Measurements from ENCODE around the gene HSPG2. TPM values are rescaled to one million over a fixed set of nuclear protein-coding genes. Genes with fewer than 3 reads are reported as not detected.

The HSPG2 gene
- polyA plus RNA-seq, 3 donors, result 173 to 209 (median 188) TPM

GRCh38 chr1:21865943-21866706 lies 71.0 kb downstream of the HSPG2 start:
- peak; percentile 42 for DNase-seq

GRCh38 chr1:21865609-21865942 lies 71.5 kb downstream of the HSPG2 start:
- DNase-seq, result no peak

DNA sequence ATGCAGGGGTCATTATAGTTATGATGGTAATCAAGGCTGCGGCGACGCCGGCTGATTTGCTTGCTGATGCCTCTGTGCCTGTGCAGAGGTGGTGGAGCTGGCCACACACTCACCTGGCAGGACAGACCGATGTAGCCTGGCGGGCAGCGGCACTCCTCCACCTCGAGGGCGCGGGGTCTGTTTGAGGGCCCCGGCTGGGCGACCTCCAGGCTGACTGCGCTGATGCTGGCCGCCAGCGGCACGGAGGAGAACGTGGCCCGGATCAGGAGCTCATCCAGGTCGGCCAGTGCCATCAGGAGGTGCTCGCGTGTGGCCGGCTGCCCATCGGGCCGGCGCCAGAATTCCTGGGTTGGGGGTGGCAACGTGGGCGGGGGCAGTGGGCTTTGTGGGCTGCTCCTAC lies 72.4 kb downstream of the HSPG2 start:
- DNase-seq, result no peak

DNA sequence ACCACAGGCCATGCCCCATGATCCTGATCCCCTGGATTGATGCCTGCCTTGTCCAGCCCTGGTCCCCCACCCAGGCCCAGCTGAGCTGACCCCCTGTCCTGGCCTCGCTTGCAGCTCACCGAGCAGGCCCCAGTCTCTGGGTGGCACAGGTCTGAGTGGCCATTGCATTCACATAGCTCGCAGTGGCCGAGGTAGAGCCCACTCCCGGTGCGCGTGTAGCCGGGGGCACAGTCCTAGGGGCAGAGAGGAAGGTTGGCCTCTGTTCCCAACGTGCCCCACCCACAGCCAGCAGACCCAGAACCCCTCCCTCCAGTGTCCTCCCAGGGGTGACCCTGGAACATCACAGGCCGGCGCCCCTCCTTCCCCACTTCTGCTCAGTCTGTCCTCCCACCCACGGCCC lies 73.1 kb downstream of the HSPG2 start:
- no peak for DNase-seq

DNA sequence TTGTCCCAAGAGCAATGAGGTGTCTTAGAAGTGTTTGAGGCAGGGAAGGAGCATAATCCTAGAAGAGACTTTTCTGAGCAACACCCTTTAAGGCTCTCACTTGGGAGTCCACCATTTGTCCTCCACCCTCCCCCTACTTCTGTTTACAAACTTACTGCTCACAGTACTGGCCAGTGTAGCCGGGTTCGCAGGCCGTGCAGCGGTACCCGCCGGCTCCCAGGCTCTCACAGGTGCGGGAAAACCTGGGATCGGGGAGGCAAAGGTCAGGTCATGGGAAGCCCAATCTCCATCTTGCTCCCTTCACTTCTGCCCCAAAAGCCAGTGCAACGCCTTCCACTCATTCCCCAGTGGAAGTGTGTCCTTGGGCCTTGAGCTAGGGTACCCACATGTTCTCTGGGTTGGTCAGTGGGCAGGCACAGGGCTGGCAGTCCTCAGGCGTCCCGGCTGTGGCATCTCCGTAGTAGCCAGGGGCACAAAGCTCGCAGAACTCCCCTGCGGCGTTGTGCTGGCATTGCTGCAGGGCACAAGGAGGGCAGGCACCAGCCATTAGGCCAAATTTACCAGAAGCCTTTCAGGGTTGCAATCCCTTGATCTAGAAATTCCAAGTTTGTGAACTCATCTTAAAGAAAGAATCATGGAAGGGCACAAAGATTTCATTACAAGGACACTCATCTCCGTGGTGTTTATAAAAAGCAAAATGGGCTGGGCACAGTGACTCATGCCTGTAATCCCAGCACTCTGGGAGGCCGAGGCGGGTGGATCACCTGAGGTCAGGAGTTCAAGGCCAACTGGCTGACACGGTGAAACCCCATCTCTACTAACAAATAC lies 75.3 kb downstream of the HSPG2 start:
- no peak for DNase-seq

- DNase-seq, result no peak
These were observed 76.1 kb downstream of the HSPG2 start for GRCh38 chr1:21860971-21861370.

DNA sequence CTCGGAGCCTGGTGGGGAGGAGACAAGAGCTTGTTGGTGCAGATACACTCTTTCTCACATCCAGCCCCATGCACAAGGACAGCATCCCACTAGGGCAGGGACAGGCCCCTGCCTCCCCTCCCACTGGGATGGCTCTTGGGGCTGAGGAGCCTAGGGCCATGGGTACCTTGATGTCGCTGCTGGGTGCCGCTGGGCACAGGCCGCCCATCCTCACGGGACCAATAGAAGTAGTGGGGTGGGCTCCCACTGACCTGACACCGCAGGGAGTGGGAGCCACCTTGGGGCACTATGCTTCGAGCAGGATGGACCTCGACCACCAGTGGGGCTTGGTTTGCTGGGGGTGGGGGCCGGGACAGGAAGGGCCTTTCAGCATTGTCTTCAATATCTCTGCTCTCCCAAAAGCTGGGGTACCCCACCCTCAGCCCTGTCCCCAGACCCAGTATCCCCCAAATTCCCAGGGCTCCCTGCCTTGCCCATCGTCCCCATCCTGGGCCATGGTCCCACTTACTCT lies 77.4 kb downstream of the HSPG2 start:
- DNase-seq, result no peak

GRCh38 chr1:21857840-21858670 lies 79.1 kb downstream of the HSPG2 start:
- no peak for DNase-seq

- no peak for DNase-seq
These were observed 79.8 kb downstream of the HSPG2 start for GRCh38 chr1:21857142-21857839.

DNA sequence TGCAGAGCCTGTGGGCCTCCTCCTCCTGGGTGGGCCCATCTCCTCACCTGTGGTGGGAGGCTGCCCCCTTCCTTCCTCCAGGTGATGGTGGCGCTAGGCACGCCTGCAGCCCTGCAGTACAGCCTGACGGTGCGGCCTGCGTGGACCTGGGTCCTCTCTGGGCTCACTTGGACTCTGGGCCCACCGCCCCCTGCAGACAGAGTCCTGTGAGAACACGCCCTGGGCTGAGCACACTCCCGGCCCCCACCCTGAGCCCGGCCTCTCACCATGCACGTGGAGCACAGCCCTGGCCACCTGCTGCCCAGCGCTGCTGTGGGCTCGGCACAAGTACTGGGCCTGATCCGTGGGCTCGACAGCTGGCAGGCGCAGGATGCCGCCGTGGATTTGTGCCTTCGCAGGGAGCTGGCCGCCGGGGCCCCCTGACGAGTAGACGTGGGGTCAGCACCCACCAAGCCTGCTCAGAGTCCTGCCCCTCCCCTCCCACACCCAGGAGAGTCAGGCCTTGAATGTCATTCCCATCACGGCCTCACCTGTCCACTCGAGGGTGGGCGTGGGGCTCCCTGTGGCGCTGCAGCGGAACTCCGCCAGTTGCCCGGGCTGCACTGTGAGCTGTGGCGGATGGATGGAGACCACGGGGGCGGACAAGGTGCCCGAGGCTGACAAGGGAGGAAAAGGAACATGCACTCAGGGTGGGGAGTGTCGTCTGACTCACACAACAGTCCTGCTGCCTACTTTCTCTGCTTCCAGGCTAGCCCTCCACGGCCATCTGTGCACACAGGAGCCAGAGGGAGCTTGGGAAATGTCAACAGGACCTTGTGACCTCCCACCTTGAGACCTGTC lies 81.6 kb downstream of the HSPG2 start:
- DNase-seq, result no peak

- no peak for DNase-seq
These were observed 82.4 kb downstream of the HSPG2 start for GRCh38 chr1:21854751-21855131.

GRCh38 chr1:21854090-21854750 lies 82.9 kb downstream of the HSPG2 start:
- no peak for DNase-seq

GRCh38 chr1:21853131-21853427 lies 84.0 kb downstream of the HSPG2 start:
- DNase-seq, result no peak

GRCh38 chr1:21852282-21853130 lies 84.6 kb downstream of the HSPG2 start:
- no peak for DNase-seq

- DNase-seq, result no peak
These were observed 85.5 kb downstream of the HSPG2 start for GRCh38 chr1:21851430-21852250.

DNA sequence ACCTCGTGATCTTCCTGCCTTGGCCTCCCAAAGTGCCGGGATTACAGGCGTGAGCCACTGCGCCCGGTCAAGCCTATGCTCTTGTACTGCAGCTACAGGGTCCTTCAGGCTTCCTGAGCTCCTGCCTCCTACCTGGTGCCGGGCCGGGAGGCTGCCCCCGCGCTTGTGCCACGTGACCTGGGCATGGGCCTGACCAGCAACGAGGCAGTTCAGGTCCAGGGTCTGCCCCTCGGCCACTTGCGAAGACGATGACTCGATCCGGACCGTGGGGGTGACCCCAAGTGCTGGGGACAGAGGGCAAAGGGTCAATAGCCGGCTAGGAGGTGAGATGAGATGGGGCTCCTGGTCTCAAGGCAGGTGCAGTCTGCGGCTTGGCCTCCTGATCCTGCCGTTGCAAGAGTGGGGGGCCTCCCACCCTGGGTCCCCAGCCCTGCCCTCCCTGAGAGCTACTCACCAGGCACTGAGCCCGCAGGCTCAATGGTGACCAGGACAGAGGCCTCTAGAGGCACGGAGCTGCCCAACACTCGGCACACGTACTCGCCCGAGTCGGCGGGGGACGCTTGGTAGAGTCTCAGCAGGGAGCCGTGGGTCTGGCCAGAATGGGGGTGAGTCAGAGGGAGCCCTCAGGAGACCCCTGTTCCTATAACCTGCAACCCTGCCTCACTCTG lies 87.1 kb downstream of the HSPG2 start:
- DNase-seq, result no peak

GRCh38 chr1:21848524-21849174 lies 88.5 kb downstream of the HSPG2 start:
- DNase-seq, result no peak

Data from renal pelvis (tissue), 4 donors.